Astrocyte (in vitro differentiated cells and primary cell): ENCODE measurements around the gene RBM48. TPM values are rescaled to one million over a fixed set of nuclear protein-coding genes. Genes with fewer than 3 reads are reported as not detected.

Source experiments
- DNase-seq: peaks from one replicate; pipeline ENCODE4 v3.0.0-alpha.2; 2010; ENCODE audit warnings: low read depth
- FAIRE-seq: peaks from 2 replicates; lab custom pipeline; 2011; peaks lifted over from hg19 to GRCh38; lab: Jason Lieb, UNC
- H2AFZ ChIP-seq: 2 replicates; pipeline ENCODE4 v1.6.0; 2012; ENCODE audit warnings: low read depth, low read length, inconsistent platforms
- H3K27ac ChIP-seq: 2 replicates; pipeline ENCODE4 v1.5.1; 2011; ENCODE audit warnings: low read depth, low read length, inconsistent platforms
- H3K27me3 ChIP-seq: 2 replicates; pipeline ENCODE4 v1.6.0; 2011; ENCODE audit warnings: low read length, inconsistent platforms; ENCODE audit not compliant: insufficient read depth
- H3K36me3 ChIP-seq: 2 replicates; pipeline ENCODE4 v1.5.1; 2011; ENCODE audit warnings: low read length, inconsistent platforms; ENCODE audit not compliant: insufficient read depth
- H3K4me1 ChIP-seq: 2 replicates; pipeline ENCODE4 v1.5.1; 2011; ENCODE audit warnings: low read length, inconsistent platforms; ENCODE audit not compliant: insufficient read depth
- H3K4me2 ChIP-seq: 2 replicates; pipeline ENCODE4 v1.6.0; 2012; ENCODE audit warnings: low read length, inconsistent platforms
- H3K4me3 ChIP-seq: 2 replicates; pipeline ENCODE4 v1.5.1; 2011; ENCODE audit warnings: low read depth, mild to moderate bottlenecking, low read length, inconsistent platforms; ENCODE audit not compliant: insufficient read depth
- H3K79me2 ChIP-seq: 2 replicates; pipeline ENCODE4 v1.6.0; 2012; ENCODE audit warnings: mild to moderate bottlenecking, low read length, inconsistent platforms; ENCODE audit not compliant: insufficient read depth
- H3K9ac ChIP-seq: 2 replicates; pipeline ENCODE4 v1.6.0; 2012; ENCODE audit warnings: mild to moderate bottlenecking, low read length, inconsistent platforms
- H3K9me3 ChIP-seq: 2 replicates; pipeline ENCODE4 v1.5.1; 2012; ENCODE audit warnings: low read depth, mild to moderate bottlenecking, low read length, inconsistent platforms; ENCODE audit not compliant: insufficient read depth
- H4K20me1 ChIP-seq: 2 replicates; pipeline ENCODE4 v1.6.0; 2012; ENCODE audit warnings: low read length, inconsistent platforms; ENCODE audit not compliant: insufficient read depth
- H3K27ac Mint-ChIP-seq: one replicate; pipeline ENCODE4 v1.8.0; 2021; ENCODE audit warnings: mild to moderate bottlenecking, mixed read lengths; ENCODE audit not compliant: unreplicated experiment
- H3K27me3 Mint-ChIP-seq: one replicate; pipeline ENCODE4 v1.8.0; 2021; ENCODE audit warnings: low read depth, mixed read lengths; ENCODE audit not compliant: unreplicated experiment
- H3K36me3 Mint-ChIP-seq: one replicate; pipeline ENCODE4 v1.8.0; 2021; ENCODE audit warnings: low read depth, mixed read lengths; ENCODE audit not compliant: unreplicated experiment
- H3K4me1 Mint-ChIP-seq: one replicate; pipeline ENCODE4 v1.8.0; 2021; ENCODE audit warnings: low read depth, mixed read lengths; ENCODE audit not compliant: unreplicated experiment
- H3K4me3 Mint-ChIP-seq: one replicate; pipeline ENCODE4 v1.8.0; 2021; ENCODE audit warnings: mild to moderate bottlenecking, moderate library complexity, mixed read lengths; ENCODE audit not compliant: unreplicated experiment
- H3K9me3 Mint-ChIP-seq: one replicate; pipeline ENCODE4 v1.8.0; 2021; ENCODE audit warnings: mild to moderate bottlenecking, mixed read lengths; ENCODE audit not compliant: unreplicated experiment
- CTCF ChIP-seq: IDR thresholded peaks from 2 replicates; pipeline ENCODE4 v1.5.1; 2011; ENCODE audit warnings: low read depth, mild to moderate bottlenecking, inconsistent platforms, low read length, moderate library complexity; ENCODE audit not compliant: insufficient read depth
- EZH2 ChIP-seq: IDR thresholded peaks from 2 replicates; pipeline ENCODE4 v1.6.1; 2012; ENCODE audit warnings: mild to moderate bottlenecking, low read length, inconsistent platforms; ENCODE audit not compliant: insufficient read depth
- total RNA-seq: library from RNA; stranded (reverse); gene quantifications from 2 replicates; pipeline ENCODE4 v1.2.1, GENCODE V29; 2021

The RBM48 gene
- total RNA-seq, 1 donor from 2014 or later: 10.3 TPM

GRCh38 chr7:92550194-92550593 is 21.6 kb downstream of the RBM48 start:
- no peak overlapping the region for H3K9ac ChIP-seq
- no peaks in the 10 kb centered on the region for H3K4me1 Mint-ChIP-seq
- H4K20me1 ChIP-seq: no peaks in the 10 kb centered on the region
- H3K9me3 ChIP-seq: no peaks in the 10 kb centered on the region
- peaks cover 4% of the 10 kb centered on the region for H3K9me3 Mint-ChIP-seq
- H3K79me2 ChIP-seq: no peaks in the 10 kb centered on the region
- DNase-seq: no peak
- H3K4me2 ChIP-seq: no peak overlapping the region
- FAIRE-seq: no peak
- TF ChIP-seq CTCF: no peak
- TF ChIP-seq EZH2: no peak
- H3K4me3 ChIP-seq: no peak overlapping the region
- no peaks in the 10 kb centered on the region for H3K4me1 ChIP-seq
- H3K27me3 ChIP-seq: no peaks in the 10 kb centered on the region
- no peak overlapping the region for H3K27ac Mint-ChIP-seq
- no peaks in the 10 kb centered on the region for H3K36me3 Mint-ChIP-seq
- no peaks in the 10 kb centered on the region for H3K36me3 ChIP-seq
- no peak overlapping the region for H3K27ac ChIP-seq
- H3K27me3 Mint-ChIP-seq: no peaks in the 10 kb centered on the region
- H3K4me3 Mint-ChIP-seq: no peak overlapping the region
- H2AFZ ChIP-seq: no peak overlapping the region

DNA sequence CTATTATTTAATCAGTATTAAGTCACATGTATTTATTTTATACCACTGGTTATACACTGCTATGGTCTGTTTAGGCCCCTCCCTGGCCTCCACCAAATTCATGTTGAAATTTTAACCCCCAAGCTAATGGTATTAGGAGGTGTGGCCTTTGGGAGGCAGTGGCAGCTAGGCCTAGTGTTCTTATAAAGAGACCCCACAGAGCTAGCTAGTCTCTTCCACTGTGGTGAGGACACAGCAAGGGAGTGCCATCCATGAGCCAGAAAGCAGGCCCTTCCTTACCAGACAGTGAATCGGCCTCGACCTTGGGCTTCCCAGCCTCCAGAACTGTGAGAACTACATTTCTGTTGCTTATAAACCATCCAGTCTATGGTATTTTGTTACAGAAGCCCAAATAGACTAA is 28.7 kb downstream of the RBM48 start:
- Mint-ChIP-seq H3K27ac (no peak overlapping the region), H3K27me3 (no peaks in the 10 kb centered on the region), H3K36me3 (peaks cover 3% of the 10 kb centered on the region), H3K9me3 (no peaks in the 10 kb centered on the region), H3K4me3 (no peak overlapping the region), H3K4me1 (no peaks in the 10 kb centered on the region)
- Histone ChIP-seq H2AFZ (no peak overlapping the region), H3K79me2 (no peaks in the 10 kb centered on the region), H3K4me1 (no peaks in the 10 kb centered on the region), H3K27ac (no peak overlapping the region), H3K9ac (no peak overlapping the region), H3K4me3 (no peak overlapping the region), H3K9me3 (no peaks in the 10 kb centered on the region), H3K4me2 (no peak overlapping the region), H3K36me3 (peaks cover 14% of the 10 kb centered on the region), H3K27me3 (no peaks in the 10 kb centered on the region), H4K20me1 (no peaks in the 10 kb centered on the region)
- DNase-seq (no peak), FAIRE-seq (no peak)
- no peak for TF ChIP-seq EZH2
- no peak for TF ChIP-seq CTCF

DNA sequence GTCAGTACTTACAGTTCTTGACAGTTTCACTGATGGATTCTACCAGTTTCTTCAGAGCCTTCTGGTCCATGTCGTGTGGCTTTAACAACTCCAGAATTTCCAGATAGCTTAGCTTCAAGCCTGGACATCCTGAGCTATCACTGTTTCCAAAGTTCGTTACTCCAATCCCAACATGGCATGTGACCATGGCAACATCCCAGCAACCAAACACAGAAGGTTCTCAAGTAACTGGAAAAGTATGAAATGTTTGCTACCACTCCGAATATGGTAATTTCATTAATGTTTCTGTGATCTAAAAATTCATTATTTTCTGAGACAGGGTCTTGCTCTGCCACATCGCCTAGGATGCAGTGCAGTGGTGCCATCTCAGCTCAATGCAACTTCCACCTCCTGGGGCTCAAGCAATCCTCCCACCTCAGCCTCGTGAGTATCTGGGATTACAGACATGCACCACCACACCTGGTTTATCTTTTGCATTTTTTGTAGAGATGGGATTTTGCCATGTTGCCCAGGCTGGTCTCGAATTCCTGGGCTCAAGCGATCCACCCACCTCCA is 29.3 kb downstream of the RBM48 start:
- TF ChIP-seq EZH2 (no peak), CTCF (no peak)
- Histone ChIP-seq H3K4me3 (no peak overlapping the region), H3K9me3 (no peaks in the 10 kb centered on the region), H3K9ac (no peak overlapping the region), H3K4me1 (no peaks in the 10 kb centered on the region), H3K36me3 (peaks cover 15% of the 10 kb centered on the region), H3K27me3 (no peaks in the 10 kb centered on the region), H3K4me2 (no peak overlapping the region), H2AFZ (no peak overlapping the region), H3K27ac (no peak overlapping the region), H4K20me1 (no peaks in the 10 kb centered on the region), H3K79me2 (no peaks in the 10 kb centered on the region)
- no peak for DNase-seq
- FAIRE-seq: no peak
- Mint-ChIP-seq H3K36me3 (peaks cover 3% of the 10 kb centered on the region), H3K4me1 (peaks cover 1% of the 10 kb centered on the region), H3K9me3 (no peaks in the 10 kb centered on the region), H3K27me3 (no peaks in the 10 kb centered on the region), H3K4me3 (no peak overlapping the region), H3K27ac (no peak overlapping the region)
